ENCODE measurements around the gene CHMP5. TPM values are rescaled to one million over a fixed set of nuclear protein-coding genes. Genes with fewer than 3 reads are reported as not detected.
"Not testable (repeated sequence)": the region's sequence is repeated elsewhere in the genome, so short reads cannot be mapped to it uniquely, and the experiment has no call there.

The CHMP5 gene
- total RNA-seq, 1 experiment from 2014 or later = 94.5 TPM

GRCh38 chr9:33310748-33311147, 45.9 kb downstream of the CHMP5 start:
- DNase-seq (ENCODE audit: extremely low read depth, low read depth) = no peak

- DNase-seq (ENCODE audit: extremely low read depth, low read depth) = no peak
These were observed 47.1 kb downstream of the CHMP5 start for GRCh38 chr9:33311953-33312352.

GRCh38 chr9:33315371-33315770, 50.5 kb downstream of the CHMP5 start:
- no peak for DNase-seq (ENCODE audit: extremely low read depth, low read depth)

GRCh38 chr9:33317136-33317535, 52.3 kb downstream of the CHMP5 start:
- not testable (repeated sequence) for DNase-seq (ENCODE audit: extremely low read depth, low read depth)

- no peak for DNase-seq (ENCODE audit: extremely low read depth, low read depth)
These were observed 53.4 kb downstream of the CHMP5 start for GRCh38 chr9:33318225-33318624.

- no peak for DNase-seq (ENCODE audit: extremely low read depth, low read depth)
These were observed 53.9 kb downstream of the CHMP5 start for GRCh38 chr9:33318781-33319180.

GRCh38 chr9:33320230-33320567, 55.4 kb downstream of the CHMP5 start:
- DNase-seq (ENCODE audit: extremely low read depth, low read depth) = no peak

GRCh38 chr9:33320568-33321261, 55.9 kb downstream of the CHMP5 start:
- DNase-seq (ENCODE audit: extremely low read depth, low read depth) = peak; percentile 92

GRCh38 chr9:33329117-33329563, 64.3 kb downstream of the CHMP5 start:
- DNase-seq (ENCODE audit: extremely low read depth, low read depth) = peak; percentile 75

- peak; percentile 41 for DNase-seq (ENCODE audit: extremely low read depth, low read depth)
These were observed 65.1 kb downstream of the CHMP5 start for GRCh38 chr9:33329979-33330378.

GRCh38 chr9:33331377-33331891, 66.6 kb downstream of the CHMP5 start:
- DNase-seq (ENCODE audit: extremely low read depth, low read depth) = no peak

Other genes starting within 250 kb of the CHMP5 start
- gene DNAJA1, start 239.8 kb upstream of the CHMP5 start, total RNA-seq (2014; rRNA removed; shearing (Covaris generic)) = 51.1 and 63.2 TPM in 2 replicates
- 18.2 and 20.2 TPM in 2 replicates for gene SMU1, start 188.4 kb upstream of the CHMP5 start, total RNA-seq (2014; rRNA removed; shearing (Covaris generic))
- 52.5 and 60.0 TPM in 2 replicates for gene B4GALT1, start 97.7 kb upstream of the CHMP5 start, total RNA-seq (2014; rRNA removed; shearing (Covaris generic))
- not detected in 2 replicates for gene SPINK4, start 24.9 kb upstream of the CHMP5 start, total RNA-seq (2014; rRNA removed; shearing (Covaris generic))
- 33.3 and 34.9 TPM in 2 replicates for gene BAG1, start 341 bp upstream of the CHMP5 start, total RNA-seq (2014; rRNA removed; shearing (Covaris generic))
- gene NFX1, start 25.5 kb downstream of the CHMP5 start, total RNA-seq (2014; rRNA removed; shearing (Covaris generic)) = 17.8 and 21.0 TPM in 2 replicates
- gene AQP7, start 137.5 kb downstream of the CHMP5 start, total RNA-seq (2014; rRNA removed; shearing (Covaris generic)) = not detected in 2 replicates
- gene AQP3, start 182.5 kb downstream of the CHMP5 start, total RNA-seq (2014; rRNA removed; shearing (Covaris generic)) = 2.6 and 4.6 TPM in 2 replicates
- gene NOL6, start 208.9 kb downstream of the CHMP5 start, total RNA-seq (2014; rRNA removed; shearing (Covaris generic)) = 21.1 and 23.7 TPM in 2 replicates